Tibial nerve (tissue), 4 donors: ENCODE results near the gene C1QTNF6.

ENCODE experiments used
- EP300 ChIP-seq, 2 donors: sonication (generic); formaldehyde crosslinking; IDR thresholded peaks; one replicate each; pipeline ENCODE4 v1.6.1; 2017; ENCODE audit warnings: antibody characterized with exemption in 2 of 2, mild to moderate bottlenecking in 1 of 2
- POLR2A ChIP-seq, 2 donors: fragments of 450-650 bp; IDR thresholded peaks; one replicate each; pipeline ENCODE4 v1.6.1; 2017; ENCODE audit warnings: antibody characterized with exemption in 2 of 2, mild to moderate bottlenecking in 2 of 2, moderate library complexity in 2 of 2
- TF ChIP-seq, protein P1 (sequence below), 5 experiments: fragments of 200-600 bp in 3 of 5; fragments of 450-650 bp in 2 of 5; sonication (generic) in 3 of 5; IDR thresholded peaks; one replicate each; pipeline ENCODE4 v1.5.1; 2016 to 2019; ENCODE audit warnings: antibody characterized with exemption in 5 of 5, mild to moderate bottlenecking in 3 of 5, moderate library complexity in 2 of 5

GRCh38 chr22:37202716-37203115, 14.7 kb upstream of the C1QTNF6 start:
- TF ChIP-seq, protein P1, sequence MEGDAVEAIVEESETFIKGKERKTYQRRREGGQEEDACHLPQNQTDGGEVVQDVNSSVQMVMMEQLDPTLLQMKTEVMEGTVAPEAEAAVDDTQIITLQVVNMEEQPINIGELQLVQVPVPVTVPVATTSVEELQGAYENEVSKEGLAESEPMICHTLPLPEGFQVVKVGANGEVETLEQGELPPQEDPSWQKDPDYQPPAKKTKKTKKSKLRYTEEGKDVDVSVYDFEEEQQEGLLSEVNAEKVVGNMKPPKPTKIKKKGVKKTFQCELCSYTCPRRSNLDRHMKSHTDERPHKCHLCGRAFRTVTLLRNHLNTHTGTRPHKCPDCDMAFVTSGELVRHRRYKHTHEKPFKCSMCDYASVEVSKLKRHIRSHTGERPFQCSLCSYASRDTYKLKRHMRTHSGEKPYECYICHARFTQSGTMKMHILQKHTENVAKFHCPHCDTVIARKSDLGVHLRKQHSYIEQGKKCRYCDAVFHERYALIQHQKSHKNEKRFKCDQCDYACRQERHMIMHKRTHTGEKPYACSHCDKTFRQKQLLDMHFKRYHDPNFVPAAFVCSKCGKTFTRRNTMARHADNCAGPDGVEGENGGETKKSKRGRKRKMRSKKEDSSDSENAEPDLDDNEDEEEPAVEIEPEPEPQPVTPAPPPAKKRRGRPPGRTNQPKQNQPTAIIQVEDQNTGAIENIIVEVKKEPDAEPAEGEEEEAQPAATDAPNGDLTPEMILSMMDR (IDR thresholded peaks at IDR 0.05) = no peak
- TF ChIP-seq POLR2A (IDR thresholded peaks at IDR 0.05) (no peak), EP300 (IDR thresholded peaks at IDR 0.05) (no peak)
